NCI-H2196 treated with DMSO at 0.1 percent for 48 hours (cell line): ENCODE results near the gene EXOC4.

Experiments used
- DNase-seq: peaks from one replicate; lab custom pipeline; 2025; ENCODE audit not compliant: unreplicated experiment; lab: John Stamatoyannopoulos, UW

EXOC4 gene

DNA sequence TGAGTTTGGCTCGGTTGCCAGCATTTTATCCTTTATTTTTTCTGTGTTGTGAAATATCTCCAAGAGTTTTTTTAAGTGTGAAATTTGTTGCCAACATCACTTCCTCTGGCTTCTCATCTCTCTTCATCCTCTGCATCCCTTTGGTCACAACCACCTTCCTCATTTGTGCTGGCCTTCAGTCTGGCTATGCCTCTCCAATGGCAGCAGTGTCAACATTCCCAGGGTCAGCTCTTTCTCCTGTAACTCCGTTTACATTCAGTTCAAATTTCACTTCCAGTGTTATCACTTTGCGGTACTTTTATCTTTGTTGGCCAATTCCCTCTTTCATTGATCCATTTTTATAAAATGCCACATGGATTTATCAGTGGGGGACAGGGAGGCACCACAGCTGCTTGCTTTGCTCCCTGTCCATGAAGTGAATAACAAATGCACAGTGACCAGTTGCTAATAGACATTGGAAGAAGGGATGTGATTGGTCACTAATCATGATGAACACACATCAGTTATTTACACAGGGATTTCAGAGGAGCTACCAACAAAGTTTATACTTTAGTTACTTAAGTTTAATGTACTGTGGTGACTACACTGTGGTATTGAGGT, 562.8 kb downstream of the EXOC4 start:
- DNase-seq = no peak

DNA sequence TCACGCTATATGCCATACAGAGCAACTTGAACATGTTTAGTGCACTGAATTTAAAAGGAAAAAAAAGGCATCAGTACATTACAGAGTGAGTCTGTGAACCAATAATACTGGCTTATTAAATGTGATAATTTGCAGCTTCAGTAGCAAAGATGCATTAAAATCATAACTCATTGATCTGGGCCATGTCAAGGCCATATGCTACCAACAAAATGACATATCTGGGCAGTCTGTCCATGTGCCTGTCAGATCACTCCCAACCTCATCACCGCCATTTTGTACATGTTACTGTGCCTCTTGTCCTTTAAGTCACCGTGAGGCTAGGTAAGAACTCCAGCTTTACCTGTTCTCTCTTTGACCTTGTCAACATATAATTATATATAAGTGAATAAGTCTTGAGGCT, 566.8 kb downstream of the EXOC4 start:
- no peak for DNase-seq

DNA sequence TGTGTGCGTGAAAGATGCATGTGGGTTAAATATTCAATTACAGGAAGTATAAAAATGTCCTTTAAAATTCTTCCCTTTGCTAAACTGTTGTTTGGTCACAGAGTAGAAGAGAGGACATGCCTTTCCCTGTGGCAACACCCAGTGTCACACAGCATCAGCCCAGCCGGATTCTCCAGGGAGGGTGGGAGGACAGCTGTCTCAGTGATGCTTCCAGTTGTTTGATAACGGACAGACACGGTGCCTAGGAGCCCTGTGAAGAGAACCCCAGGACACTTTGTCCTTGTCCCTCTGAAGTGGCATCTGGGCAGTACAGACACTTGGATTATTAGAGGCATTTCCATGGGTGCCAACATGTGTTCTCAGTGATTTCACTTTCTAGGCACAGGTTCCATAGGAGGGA, 567.7 kb downstream of the EXOC4 start:
- DNase-seq = no peak

DNA sequence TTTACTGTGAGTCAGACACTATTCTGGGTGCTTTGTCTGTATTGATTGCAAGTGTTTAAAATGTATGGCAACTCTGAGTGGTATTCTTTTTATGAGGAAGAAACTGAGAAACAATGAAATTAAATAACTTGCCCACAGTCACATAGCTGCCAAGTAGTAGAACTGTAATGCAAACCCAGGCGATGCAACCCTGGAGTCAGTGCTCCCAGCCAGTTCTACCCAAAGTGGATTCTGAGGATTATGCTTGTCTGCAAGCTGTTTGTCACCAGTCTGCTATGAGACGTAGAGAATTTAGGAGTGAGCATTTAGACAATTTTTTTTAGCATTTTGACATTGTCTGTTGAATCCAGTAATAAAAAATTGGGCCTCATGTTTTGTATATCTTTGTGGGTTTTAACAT, 568.3 kb downstream of the EXOC4 start:
- DNase-seq = no peak

DNA sequence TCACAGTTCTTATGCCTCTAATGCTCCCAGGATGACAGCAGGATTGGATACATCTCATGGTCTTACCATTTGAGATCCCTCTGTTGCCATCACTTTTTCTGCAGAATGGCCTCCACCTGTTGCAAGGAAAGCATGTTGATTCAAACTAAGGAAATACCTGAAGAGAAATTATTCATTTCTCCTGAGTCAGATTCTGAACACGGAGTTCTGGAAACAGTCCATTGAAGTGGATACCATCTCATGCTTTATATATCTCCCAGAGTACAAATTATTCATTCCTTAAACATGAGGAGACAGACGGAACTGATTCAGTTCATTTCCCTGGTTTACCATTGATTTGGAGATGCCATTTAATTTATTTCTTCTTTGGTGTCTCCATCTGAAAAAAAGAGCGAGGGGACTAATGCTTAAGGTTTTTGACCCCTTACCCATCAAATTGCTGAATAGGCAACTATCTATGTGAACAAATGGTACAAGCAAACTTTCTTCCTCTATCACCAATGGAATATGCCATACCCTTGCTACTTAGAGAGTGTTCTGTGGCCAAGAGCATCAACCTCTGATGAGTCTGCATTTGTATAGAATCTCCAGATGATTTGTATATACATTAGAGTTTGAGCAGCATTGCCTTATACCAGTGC, 569.2 kb downstream of the EXOC4 start:
- DNase-seq = no peak

DNA sequence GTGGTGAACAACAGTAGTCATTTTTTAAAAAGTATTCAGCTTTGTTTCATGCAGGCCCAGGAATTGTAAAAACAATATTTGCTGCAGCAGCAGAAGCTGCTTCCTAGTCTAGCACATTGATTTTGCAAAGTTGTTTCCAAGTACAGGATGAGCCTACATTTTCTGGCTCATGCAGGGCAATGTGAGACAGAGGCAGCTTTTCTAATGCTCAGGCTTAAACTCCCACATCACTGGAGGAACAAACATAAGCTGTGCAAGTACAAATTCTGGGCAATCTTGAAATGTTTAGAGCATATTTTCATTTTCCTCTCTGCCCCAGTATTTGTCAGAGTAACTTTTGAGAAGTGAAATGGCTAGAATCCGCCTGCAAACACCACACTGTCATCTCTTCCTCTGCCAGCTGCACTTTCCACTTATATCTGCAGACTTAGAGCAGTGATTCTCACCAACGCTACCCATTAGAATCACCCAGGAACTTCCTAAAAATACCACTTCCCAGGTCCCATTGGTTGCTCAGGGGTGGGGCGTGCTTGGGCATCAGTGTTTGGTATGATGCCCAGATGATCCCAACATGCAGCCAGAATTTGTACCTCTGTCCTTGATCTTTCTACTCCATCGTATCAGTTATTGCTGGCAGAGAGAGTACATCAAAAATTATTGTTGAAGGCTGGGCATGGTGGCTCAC, 570.1 kb downstream of the EXOC4 start:
- DNase-seq = no peak

DNA sequence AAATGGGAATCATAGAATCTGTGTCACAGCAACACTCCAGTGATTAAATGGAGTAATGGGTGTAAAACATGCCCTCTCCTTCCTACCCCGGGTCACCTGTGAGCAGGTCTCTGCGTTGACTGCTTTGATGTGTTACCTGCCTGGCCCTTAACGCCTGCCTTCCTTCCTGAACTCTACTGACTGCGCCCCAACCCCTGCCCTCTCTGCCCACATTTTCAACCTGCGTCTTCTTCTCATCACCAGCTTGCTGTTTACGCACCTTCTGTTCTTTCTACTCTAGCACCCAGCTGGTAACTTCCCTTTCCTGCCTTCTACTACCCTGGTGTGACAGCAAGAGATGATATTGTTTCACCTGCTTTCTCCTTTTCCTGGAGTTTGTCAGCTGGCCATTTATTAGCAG, 571.3 kb downstream of the EXOC4 start:
- no peak for DNase-seq

DNA sequence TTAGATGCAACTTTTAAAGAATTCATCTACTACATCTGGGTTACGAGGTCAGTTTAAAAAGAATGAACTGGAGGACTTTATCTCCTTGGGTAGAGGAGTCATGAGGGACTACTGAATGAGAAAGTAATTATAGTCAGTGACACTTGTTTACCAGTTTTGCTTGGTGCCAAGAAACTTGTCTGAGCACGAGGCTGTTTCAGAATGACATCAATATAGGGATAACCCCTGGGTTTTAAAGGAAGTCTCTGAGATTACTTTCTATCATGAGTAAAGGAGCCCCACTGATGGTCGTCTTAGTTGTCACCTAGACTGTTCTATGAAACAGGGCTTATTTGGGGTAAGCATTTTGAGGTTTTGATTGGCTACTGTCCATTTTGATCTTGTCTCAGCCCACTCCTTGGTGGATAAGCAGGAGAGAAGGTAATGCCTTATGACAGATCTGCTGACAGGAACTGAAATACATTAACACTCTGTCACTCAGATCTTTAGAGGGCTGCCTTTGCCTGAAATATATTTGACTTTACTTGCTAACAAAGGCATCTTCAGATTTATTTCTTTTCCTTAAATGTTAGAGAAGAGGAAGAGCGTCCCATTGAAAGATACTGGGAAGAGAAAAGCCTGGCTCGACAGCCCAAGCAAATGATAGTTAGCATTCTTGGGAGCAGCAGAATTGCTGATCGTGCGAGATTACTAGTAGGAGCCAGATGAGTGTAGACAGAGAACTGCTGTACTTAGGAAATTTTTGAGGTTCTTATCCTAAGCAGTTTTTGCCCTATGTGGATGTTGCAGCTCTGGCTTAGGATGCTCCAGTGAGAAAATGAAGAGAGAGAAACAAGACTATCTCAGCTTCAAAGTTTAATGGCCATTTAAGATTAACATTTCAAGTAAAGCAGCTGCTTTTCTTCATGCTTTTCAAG, 575.1 kb downstream of the EXOC4 start:
- no peak for DNase-seq

DNA sequence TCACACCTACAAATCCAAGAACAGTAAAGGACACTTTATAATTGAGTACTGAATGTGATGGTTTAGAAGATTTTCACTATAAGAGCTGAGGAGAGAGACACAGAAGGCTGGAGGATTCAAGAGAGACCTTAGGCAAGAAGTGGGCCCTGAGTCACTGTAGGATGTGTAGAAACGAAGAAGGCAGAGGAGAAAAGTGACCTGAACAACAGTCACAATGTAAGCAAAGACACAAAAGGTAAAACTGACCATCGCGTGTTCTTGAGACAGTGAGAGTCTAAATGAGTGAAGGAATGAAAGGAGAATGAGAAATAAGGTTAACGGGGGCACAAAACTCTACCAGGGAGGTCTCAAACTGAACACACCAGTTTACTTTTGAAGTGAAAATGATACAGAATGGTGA, 576.0 kb downstream of the EXOC4 start:
- no peak for DNase-seq

DNA sequence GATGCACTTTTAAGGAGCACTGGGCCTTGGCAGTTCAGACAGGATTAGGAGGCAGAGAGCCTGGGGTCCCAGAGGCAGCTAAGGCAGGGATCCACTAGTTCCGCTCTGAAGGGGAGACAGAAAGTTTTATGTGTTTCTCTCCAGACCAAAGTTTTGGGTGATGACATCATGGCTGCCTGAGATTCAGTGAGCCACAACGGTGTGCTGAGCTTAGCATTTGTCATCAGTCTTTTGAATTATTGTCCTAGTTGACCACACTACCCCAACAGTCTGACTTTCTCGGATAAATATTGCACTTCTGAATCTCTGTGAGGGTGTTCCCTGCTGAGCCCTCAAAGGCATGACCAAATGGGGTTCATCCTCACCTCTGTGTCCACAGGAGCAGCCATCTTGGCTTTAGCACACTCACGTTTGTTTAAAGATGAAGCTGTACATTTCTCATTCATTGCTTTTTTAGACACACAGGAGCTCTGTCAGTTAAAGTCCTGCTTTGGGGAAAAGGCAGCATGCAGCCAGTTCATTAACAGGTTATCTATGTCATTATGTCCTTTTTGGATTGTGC, 576.5 kb downstream of the EXOC4 start:
- no peak for DNase-seq

DNA sequence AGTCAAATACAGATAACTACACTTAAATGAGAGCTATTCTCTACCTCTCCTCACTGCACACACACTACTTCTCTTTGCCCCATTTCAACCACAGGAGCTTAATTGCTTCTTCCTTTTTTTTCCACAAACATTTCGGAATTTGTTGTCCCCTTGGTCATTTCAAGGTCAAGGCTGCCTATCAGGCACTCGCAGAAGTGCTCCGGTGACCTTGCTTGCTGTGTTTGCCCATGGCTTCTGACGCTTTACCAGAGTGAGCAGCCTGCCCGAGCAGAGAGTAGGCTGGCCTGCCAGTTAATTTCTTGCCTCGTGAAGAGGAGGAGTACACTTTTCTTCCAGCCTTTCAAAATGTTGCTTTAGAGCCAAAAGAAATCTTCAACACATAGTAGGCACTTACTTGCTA, 577.2 kb downstream of the EXOC4 start:
- DNase-seq = no peak

DNA sequence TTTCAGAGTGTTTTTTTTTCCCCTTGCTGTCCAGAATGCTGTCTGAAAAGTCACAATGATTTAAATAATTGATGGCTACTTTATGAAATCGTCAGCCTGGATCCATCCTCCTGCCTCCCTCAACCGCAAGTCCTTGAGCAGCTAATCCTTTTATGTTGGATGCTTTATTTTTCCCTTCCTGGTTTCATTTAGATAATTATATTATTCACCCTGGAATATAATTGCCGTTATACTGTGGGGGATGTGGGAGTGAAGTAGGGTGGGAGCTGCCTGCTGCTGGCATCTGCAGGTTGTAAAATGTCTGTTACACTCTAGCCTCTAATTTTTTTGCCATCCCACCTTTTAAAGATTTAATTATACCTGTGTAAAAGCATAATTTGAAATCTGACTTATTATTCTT, 583.8 kb downstream of the EXOC4 start:
- no peak for DNase-seq

DNA sequence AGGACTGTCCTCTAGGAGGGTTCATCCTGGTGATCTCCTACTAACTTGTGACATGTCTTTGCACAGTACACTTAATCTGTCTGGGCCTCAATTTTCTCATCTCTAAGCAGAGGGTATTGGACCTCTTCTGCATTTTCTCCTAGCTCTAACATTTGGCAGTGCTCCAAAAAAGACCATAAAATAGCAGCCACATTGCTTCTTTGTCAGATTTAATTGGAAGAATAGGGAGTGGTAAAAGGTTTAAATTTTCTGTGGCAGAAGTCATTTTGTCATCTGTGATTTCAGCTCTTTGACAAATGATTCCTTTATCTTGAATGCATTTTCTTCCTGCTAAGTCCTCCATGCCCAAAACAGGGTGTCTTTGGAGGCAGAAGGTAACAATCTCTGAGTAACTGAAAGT, 584.3 kb downstream of the EXOC4 start:
- DNase-seq = no peak

DNA sequence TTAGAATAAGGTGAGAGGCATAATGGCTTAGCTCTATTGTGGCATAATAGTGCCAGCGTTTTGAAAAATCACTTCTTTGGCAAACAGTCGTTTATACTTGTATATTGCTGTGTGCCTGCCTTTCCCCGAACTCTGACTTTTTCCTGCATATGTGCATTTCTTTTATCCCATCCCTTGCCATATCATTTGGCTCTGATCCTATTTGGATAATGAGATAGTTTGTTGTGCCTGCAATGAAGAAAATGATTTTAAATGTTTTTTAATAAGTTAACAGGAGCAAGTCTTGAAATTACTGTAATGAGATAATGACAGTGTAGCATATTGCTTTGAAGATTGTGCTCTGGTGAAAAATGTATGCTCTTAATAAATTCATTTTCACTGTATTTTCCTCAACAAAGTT, 586.2 kb downstream of the EXOC4 start:
- no peak for DNase-seq

DNA sequence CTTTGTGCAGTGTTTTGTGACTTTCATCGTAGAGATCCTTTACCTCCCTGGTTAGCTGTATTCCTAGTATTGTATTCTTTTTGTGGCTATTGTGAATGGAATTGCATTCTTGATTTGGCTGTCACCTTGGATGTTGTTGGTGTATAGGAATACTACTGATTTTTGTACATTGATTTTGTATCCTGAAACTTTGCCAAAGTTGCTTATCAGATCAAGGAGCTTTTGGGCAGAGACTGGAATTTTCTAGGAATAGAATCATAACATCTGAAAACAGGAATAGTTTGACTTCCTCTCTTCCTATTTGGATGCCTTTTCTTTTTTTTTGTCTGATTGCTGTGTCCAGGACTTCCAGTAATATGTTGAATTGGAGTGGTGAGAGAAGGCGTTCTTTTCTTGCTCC, 590.5 kb downstream of the EXOC4 start:
- no peak for DNase-seq

DNA sequence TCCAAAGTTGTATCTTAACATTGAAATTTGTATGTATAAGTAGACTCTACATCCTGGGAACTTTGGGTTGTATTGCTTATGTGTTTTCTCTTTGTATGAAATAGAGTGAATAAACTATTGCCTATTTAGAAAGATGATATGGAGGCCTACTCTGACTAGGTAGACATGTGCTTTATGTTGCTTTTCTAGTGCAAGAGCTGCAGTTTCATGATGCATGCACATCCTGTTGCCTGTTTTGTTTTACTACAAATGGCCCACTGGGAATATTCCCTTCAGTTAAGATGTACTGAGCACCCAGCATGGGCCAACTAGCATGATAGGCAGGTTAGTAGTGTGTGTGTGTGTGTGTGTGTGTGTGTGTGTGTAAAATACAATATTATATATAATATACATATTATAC, 592.1 kb downstream of the EXOC4 start:
- no peak for DNase-seq

DNA sequence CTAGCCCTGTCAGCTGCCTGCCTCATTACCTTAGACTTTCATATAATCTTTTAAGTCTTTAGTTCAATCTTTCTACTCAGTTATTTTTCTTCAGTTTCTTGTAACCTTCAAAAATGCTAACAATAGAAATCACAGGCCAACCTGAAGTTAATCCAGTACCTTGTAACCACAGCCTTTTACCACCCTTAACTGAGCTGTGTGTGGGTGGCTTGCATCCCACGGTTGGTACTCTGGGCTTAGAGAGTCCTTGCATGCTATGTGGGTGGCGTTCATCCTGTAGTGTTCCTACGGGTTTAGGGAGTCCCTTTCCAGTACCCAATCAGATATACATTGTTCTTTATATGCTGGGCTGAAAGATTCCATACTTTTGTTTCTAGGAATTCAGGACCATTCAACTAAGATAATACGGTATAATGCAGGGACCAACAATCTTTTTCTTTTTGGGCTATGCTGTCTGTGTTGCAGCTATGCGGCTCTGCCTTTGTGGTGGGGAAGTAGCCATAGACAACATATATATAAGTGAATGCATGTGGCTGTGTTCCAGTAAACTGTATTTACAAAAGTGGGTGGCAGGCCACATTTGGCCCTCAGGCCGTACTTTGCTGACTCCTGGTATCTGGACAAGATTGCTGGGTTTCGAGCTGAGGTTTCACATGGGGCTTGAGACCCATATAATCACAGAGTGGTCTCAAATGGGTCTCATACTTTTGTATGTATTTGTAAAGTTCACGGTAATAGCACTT, 593.5 kb downstream of the EXOC4 start:
- DNase-seq = no peak

DNA sequence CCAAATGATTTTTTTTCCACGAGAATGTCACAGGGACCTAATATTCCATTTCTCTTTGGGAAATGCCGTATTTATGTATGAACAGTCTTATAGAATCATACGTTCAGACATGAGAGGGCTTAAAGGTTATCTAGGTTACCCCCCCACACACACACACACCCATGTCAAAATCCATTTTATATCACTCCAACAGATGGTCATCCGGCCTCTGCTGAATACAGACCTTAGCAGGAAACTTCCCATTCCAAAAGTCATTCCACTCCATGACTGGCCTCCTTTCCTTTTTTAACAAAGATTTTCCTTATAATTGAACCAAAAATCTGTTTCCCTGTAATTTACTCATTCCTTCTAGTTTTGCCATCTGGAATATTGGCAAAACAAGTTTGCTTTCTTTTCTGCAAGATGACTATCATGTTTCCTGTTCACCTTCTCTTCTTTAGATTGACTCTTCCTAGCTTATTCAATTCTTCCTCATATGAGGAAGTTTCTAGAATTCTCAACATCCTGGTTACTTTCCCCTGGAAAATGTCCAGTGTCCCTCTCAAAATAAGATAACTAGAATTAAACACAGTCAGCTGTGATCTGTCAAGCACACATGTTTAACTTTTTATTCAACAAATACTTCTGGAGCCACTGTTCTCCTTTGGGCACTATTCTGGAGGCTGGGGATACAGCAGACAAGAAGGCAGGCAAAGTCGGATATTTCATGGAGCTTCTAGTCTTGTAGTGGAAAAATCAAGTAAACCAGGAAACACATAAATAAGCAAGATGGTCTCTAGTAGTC, 597.8 kb downstream of the EXOC4 start:
- DNase-seq = no peak

DNA sequence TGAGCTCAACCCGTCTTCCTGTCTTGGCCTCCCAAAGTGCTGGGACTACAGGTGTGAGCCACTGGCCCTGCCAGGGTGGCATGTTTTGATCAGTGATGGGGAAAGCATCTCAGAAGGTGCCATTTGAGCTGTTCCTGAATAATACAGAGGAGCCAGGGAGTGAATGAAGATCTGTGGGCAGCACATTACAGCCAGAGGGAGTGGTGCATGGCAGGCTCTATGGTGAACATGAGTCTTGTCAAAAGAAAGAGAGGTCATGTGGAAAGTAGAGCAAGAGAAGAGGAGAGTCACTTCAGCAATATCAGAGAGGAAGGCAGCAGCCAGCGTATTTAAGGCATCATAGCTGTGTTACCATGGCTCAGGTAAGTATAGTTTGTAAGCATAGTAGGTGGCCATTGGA, 598.5 kb downstream of the EXOC4 start:
- DNase-seq = no peak

DNA sequence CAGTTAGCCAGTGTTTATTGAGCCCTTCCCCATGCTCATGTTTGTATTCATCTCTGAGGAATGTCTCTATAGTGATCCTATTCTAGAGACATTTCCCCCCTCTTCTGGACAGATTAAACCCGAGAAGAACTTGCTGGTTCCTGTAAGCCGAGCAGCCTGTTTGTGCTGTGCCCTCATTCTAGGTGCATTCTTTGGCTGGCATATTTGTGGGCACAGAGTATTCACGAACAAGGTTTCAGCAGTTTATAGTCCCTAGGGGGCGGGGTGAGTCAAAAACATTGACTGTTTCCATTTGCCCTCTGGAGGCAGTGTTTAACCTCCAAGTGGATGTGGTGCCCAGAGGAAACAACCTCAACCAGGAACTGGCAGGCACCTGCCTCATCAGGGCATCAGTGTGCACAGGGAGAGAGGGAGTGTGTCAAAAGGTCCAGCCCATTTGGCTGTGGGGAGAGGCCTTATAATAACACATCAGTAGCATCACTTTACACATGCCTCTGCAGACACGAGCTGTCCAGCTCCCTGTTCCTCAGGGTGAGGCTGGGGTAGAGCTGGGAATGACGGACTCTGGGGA, 600.9 kb downstream of the EXOC4 start:
- peak; percentile 80 for DNase-seq
